H1 (cell line): Measurements from ENCODE around the gene GPHA2. TPM values are rescaled to one million over a fixed set of nuclear protein-coding genes. Genes with fewer than 3 reads are reported as not detected.

Experiments
- CEBPB ChIP-seq: IDR thresholded peaks from 2 replicates; pipeline ENCODE4 v1.6.1; 2012; ENCODE audit warnings: low read depth, low read length
- CHD1 ChIP-seq: IDR thresholded peaks from 2 replicates; pipeline ENCODE4 v1.6.1; 2012; ENCODE audit warnings: low read depth, low read length, improper control_type of control experiment
- HDAC2 ChIP-seq, 2 experiments: fragments of 300-600 bp in 1 of 2; sonication (generic) in 1 of 2; IDR thresholded peaks; 2 replicates each; pipeline ENCODE4 v1.6.1; 2011 to 2012; ENCODE audit warnings: low read depth in 2 of 2, low read length in 2 of 2, mild to moderate bottlenecking in 2 of 2, moderate library complexity in 2 of 2, borderline replicate concordance in 1 of 2, inconsistent platforms in 1 of 2
- KDM1A ChIP-seq: fragments of 200-600, 300-600 bp; sonication (generic); IDR thresholded peaks from 2 replicates; pipeline ENCODE4 v1.7.1; 2016; ENCODE audit warnings: mild to moderate bottlenecking, low read length, borderline replicate concordance
- KDM4A ChIP-seq: IDR thresholded peaks from one replicate; pipeline ENCODE4 v1.7.1; 2012; ENCODE audit warnings: low read depth, mild to moderate bottlenecking, moderate library complexity, low read length, inconsistent platforms; ENCODE audit not compliant: severe bottlenecking
- NRF1 ChIP-seq: IDR thresholded peaks from 2 replicates; pipeline ENCODE4 v1.6.1; 2011; ENCODE audit warnings: mild to moderate bottlenecking, low read depth, low read length, improper control_type of control experiment
- POU5F1 ChIP-seq: IDR thresholded peaks from 2 replicates; pipeline ENCODE4 v1.6.1; 2011; ENCODE audit warnings: low read depth, mild to moderate bottlenecking, low read length, moderate library complexity
- RFX5 ChIP-seq: IDR thresholded peaks from 2 replicates; pipeline ENCODE4 v1.6.1; 2011; ENCODE audit warnings: low read depth, low read length, improper control_type of control experiment, borderline replicate concordance
- SAP30 ChIP-seq: fragments of 300-600 bp; sonication (generic); IDR thresholded peaks from 2 replicates; pipeline ENCODE4 v1.7.1; 2012; ENCODE audit warnings: low read length, moderate library complexity, mild to moderate bottlenecking, inconsistent platforms; ENCODE audit not compliant: insufficient read depth, insufficient replicate concordance
- SP2 ChIP-seq: IDR thresholded peaks from 2 replicates; pipeline ENCODE4 v1.6.1; 2012; ENCODE audit warnings: mild to moderate bottlenecking, low read length, inconsistent platforms
- TEAD4 ChIP-seq: IDR thresholded peaks from 2 replicates; pipeline ENCODE4 v1.6.1; 2012; ENCODE audit warnings: low read depth, low read length, inconsistent platforms, mixed read lengths
- polyA plus RNA-seq, 7 experiments: library from polyadenylated mRNA; depleted of rRNA in 3 of 7; stranded (reverse) in 5 of 7; unstranded in 2 of 7; fragments of >200 nt in 5 of 7; fragments of 200-250 nt in 2 of 7; gene quantifications; 1 replicate in 5 of 7; 2 replicates in 1 of 7; 4 replicates in 1 of 7; pipeline versions ENCODE4 v1.2.1 to v1.2.3, GENCODE V29; 2011 to 2013; ENCODE audit warnings: missing spikeins in 2 of 7, mixed read lengths in 2 of 7
- total RNA-seq: library from RNA; stranded (reverse); fragmentation: NEBNext Ultra II Directional; extraction: Animal tissue kit (Norgen Biotek cat#: 25700); gene quantifications from 2 replicates; pipeline ENCODE4 v1.2.1, GENCODE V29; 2021
- TF ChIP-seq, protein P1 (sequence below): fragments of 300-600 bp; sonication (generic); IDR thresholded peaks from 2 replicates; pipeline ENCODE4 v1.7.1; 2012; ENCODE audit warnings: low read length, moderate library complexity, mild to moderate bottlenecking, inconsistent platforms; ENCODE audit not compliant: insufficient replicate concordance

GPHA2 gene
- total and polyA plus RNA-seq, 2 of the 8 experiments (the other 6 are each of a cell fraction or from before 2014, with no cell fraction given), result 0.97 to 4.4 TPM

- TF ChIP-seq, protein P1, sequence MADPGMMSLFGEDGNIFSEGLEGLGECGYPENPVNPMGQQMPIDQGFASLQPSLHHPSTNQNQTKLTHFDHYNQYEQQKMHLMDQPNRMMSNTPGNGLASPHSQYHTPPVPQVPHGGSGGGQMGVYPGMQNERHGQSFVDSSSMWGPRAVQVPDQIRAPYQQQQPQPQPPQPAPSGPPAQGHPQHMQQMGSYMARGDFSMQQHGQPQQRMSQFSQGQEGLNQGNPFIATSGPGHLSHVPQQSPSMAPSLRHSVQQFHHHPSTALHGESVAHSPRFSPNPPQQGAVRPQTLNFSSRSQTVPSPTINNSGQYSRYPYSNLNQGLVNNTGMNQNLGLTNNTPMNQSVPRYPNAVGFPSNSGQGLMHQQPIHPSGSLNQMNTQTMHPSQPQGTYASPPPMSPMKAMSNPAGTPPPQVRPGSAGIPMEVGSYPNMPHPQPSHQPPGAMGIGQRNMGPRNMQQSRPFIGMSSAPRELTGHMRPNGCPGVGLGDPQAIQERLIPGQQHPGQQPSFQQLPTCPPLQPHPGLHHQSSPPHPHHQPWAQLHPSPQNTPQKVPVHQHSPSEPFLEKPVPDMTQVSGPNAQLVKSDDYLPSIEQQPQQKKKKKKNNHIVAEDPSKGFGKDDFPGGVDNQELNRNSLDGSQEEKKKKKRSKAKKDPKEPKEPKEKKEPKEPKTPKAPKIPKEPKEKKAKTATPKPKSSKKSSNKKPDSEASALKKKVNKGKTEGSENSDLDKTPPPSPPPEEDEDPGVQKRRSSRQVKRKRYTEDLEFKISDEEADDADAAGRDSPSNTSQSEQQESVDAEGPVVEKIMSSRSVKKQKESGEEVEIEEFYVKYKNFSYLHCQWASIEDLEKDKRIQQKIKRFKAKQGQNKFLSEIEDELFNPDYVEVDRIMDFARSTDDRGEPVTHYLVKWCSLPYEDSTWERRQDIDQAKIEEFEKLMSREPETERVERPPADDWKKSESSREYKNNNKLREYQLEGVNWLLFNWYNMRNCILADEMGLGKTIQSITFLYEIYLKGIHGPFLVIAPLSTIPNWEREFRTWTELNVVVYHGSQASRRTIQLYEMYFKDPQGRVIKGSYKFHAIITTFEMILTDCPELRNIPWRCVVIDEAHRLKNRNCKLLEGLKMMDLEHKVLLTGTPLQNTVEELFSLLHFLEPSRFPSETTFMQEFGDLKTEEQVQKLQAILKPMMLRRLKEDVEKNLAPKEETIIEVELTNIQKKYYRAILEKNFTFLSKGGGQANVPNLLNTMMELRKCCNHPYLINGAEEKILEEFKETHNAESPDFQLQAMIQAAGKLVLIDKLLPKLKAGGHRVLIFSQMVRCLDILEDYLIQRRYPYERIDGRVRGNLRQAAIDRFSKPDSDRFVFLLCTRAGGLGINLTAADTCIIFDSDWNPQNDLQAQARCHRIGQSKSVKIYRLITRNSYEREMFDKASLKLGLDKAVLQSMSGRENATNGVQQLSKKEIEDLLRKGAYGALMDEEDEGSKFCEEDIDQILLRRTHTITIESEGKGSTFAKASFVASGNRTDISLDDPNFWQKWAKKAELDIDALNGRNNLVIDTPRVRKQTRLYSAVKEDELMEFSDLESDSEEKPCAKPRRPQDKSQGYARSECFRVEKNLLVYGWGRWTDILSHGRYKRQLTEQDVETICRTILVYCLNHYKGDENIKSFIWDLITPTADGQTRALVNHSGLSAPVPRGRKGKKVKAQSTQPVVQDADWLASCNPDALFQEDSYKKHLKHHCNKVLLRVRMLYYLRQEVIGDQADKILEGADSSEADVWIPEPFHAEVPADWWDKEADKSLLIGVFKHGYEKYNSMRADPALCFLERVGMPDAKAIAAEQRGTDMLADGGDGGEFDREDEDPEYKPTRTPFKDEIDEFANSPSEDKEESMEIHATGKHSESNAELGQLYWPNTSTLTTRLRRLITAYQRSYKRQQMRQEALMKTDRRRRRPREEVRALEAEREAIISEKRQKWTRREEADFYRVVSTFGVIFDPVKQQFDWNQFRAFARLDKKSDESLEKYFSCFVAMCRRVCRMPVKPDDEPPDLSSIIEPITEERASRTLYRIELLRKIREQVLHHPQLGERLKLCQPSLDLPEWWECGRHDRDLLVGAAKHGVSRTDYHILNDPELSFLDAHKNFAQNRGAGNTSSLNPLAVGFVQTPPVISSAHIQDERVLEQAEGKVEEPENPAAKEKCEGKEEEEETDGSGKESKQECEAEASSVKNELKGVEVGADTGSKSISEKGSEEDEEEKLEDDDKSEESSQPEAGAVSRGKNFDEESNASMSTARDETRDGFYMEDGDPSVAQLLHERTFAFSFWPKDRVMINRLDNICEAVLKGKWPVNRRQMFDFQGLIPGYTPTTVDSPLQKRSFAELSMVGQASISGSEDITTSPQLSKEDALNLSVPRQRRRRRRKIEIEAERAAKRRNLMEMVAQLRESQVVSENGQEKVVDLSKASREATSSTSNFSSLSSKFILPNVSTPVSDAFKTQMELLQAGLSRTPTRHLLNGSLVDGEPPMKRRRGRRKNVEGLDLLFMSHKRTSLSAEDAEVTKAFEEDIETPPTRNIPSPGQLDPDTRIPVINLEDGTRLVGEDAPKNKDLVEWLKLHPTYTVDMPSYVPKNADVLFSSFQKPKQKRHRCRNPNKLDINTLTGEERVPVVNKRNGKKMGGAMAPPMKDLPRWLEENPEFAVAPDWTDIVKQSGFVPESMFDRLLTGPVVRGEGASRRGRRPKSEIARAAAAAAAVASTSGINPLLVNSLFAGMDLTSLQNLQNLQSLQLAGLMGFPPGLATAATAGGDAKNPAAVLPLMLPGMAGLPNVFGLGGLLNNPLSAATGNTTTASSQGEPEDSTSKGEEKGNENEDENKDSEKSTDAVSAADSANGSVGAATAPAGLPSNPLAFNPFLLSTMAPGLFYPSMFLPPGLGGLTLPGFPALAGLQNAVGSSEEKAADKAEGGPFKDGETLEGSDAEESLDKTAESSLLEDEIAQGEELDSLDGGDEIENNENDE, result no peak
- TF ChIP-seq NRF1, result no peak
- no peak for TF ChIP-seq HDAC2 (IDR thresholded peaks at IDR 0.05; ENCODE audit: borderline replicate concordance in 1 of 2, low read depth in 2 of 2, low read length in 2 of 2)
- TF ChIP-seq SP2, result no peak
- no peak for TF ChIP-seq CHD1
- no peak for TF ChIP-seq RFX5
- TF ChIP-seq KDM1A, result no peak
- TF ChIP-seq SAP30, result no peak
- TF ChIP-seq CEBPB, result no peak
- TF ChIP-seq TEAD4, result no peak
- TF ChIP-seq POU5F1, result no peak
- no peak for TF ChIP-seq KDM4A
These were observed 26.9 kb downstream of the GPHA2 start (continued) for GRCh38 chr11:64908766-64909165.
